Left ventricle myocardium inferior (tissue), 1 donor: ENCODE data around the gene SLC7A14. TPM values are rescaled to one million over a fixed set of nuclear protein-coding genes. Genes with fewer than 3 reads are reported as not detected.

ENCODE experiments used
- DNase-seq: peaks from one replicate; pipeline ENCODE4 v3.0.0-alpha.2; 2020
- H3K27ac ChIP-seq: fragments of 200-600 bp; replicated peaks from 2 replicates; pipeline ENCODE4 v1.8.0; 2021
- H3K27me3 ChIP-seq: fragments of 200-600 bp; 2 replicates; pipeline ENCODE4 v1.8.0; 2021; ENCODE audit warnings: low read depth
- H3K36me3 ChIP-seq: fragments of 200-600 bp; 2 replicates; pipeline ENCODE4 v1.8.0; 2021
- H3K4me1 ChIP-seq: fragments of 200-600 bp; 2 replicates; pipeline ENCODE4 v1.8.0; 2021
- H3K4me3 ChIP-seq: fragments of 200-600 bp; 2 replicates; pipeline ENCODE4 v1.8.0; 2021; ENCODE audit warnings: mild to moderate bottlenecking, moderate library complexity
- H3K9me3 ChIP-seq: fragments of 200-600 bp; replicated peaks from 2 replicates; pipeline ENCODE4 v1.8.0; 2021
- CTCF ChIP-seq: fragments of 200-600 bp; IDR thresholded peaks from 2 replicates; pipeline ENCODE4 v1.8.0; 2021; ENCODE audit warnings: antibody characterized with exemption, mild to moderate bottlenecking, borderline replicate concordance
- intact Hi-C: fragments of 100-400 bp; cut with micrococcal nuclease; formaldehyde crosslinking; loops from one replicate; pipeline ENCODE4 v1.11.0; 2022
- total RNA-seq: library from RNA; stranded (reverse); fragmentation: NEBNext Ultra II Directional; extraction: Animal tissue kit (Norgen Biotek cat#: 25700); gene quantifications from one replicate; pipeline ENCODE4 v1.2.1, GENCODE V29; 2021
- donor health status: DM: no; HTN: yes; CAD: no; lungs with severe emphysema.

Gene SLC7A14
- total RNA-seq, 1 donor from 2014 or later, result not detected

GRCh38 chr3:170563712-170564423 is 22.0 kb downstream of the SLC7A14 start:
- Histone ChIP-seq H3K27me3 (no peaks in the 10 kb centered on the region), H3K27ac (no peak overlapping the region), H3K36me3 (no peaks in the 10 kb centered on the region), H3K4me1 (peaks cover 6% of the 10 kb centered on the region), H3K9me3 (no peaks in the 10 kb centered on the region), H3K4me3 (peak overlapping the region; percentile 29)
- no peak for DNase-seq
- no peak for TF ChIP-seq CTCF
- intact Hi-C loops, result no loop called here

- Histone ChIP-seq H3K36me3 (no peaks in the 10 kb centered on the region), H3K27ac (no peak overlapping the region), H3K27me3 (no peaks in the 10 kb centered on the region), H3K4me3 (no peak overlapping the region), H3K9me3 (no peaks in the 10 kb centered on the region), H3K4me1 (peaks cover 6% of the 10 kb centered on the region)
- intact Hi-C loops, result no loop called here
- no peak for TF ChIP-seq CTCF
- DNase-seq, result no peak
These were observed 23.8 kb downstream of the SLC7A14 start for GRCh38 chr3:170562080-170562479.

- H3K4me3 ChIP-seq, result no peak overlapping the region
- H3K27me3 ChIP-seq, result no peaks in the 10 kb centered on the region
- H3K4me1 ChIP-seq, result peaks cover 6% of the 10 kb centered on the region
- intact Hi-C loops, result no loop called here
- no peak for TF ChIP-seq CTCF
- H3K27ac ChIP-seq, result no peak overlapping the region
- no peaks in the 10 kb centered on the region for H3K9me3 ChIP-seq
- H3K36me3 ChIP-seq, result no peaks in the 10 kb centered on the region
- no peak for DNase-seq
These were observed 25.0 kb downstream of the SLC7A14 start for GRCh38 chr3:170560717-170561382.

- Histone ChIP-seq H3K4me1 (peaks cover 6% of the 10 kb centered on the region), H3K27ac (no peak overlapping the region), H3K4me3 (no peak overlapping the region), H3K36me3 (no peaks in the 10 kb centered on the region), H3K27me3 (no peaks in the 10 kb centered on the region), H3K9me3 (no peaks in the 10 kb centered on the region)
- intact Hi-C loops, result no loop called here
- no peak for DNase-seq
- no peak for TF ChIP-seq CTCF
These were observed 25.6 kb downstream of the SLC7A14 start for GRCh38 chr3:170560296-170560695.

- Histone ChIP-seq H3K36me3 (no peaks in the 10 kb centered on the region), H3K9me3 (no peaks in the 10 kb centered on the region), H3K4me3 (no peak overlapping the region), H3K27ac (no peak overlapping the region), H3K27me3 (no peaks in the 10 kb centered on the region), H3K4me1 (no peaks in the 10 kb centered on the region)
- no peak for DNase-seq
- intact Hi-C loops, result no loop called here
- TF ChIP-seq CTCF, result no peak
These were observed 27.4 kb downstream of the SLC7A14 start for GRCh38 chr3:170558427-170558826.
